HepG2 (cell line): Measurements from ENCODE around the gene SPNS2. TPM values are rescaled to one million over a fixed set of nuclear protein-coding genes. Genes with fewer than 3 reads are reported as not detected.

Source experiments
- ATF7 ChIP-seq, 2 experiments: fragments of 450-650 bp in 1 of 2; sonication (generic) in 1 of 2; formaldehyde crosslinking in 1 of 2; IDR thresholded peaks; 2 replicates each; pipeline versions ENCODE4 v1.4.0 to v1.6.1; 2016 to 2020; ENCODE audit warnings: antibody characterized with exemption in 1 of 2, mild to moderate bottlenecking in 1 of 2, missing genetic modification reagents in 1 of 2
- ATRX ChIP-seq: sonication (generic); formaldehyde crosslinking; IDR thresholded peaks from 2 replicates; pipeline ENCODE4 v1.4.0; 2020; ENCODE audit warnings: missing genetic modification reagents, borderline replicate concordance
- FOXP4 ChIP-seq: sonication (generic); formaldehyde crosslinking; IDR thresholded peaks from 2 replicates; pipeline ENCODE4 v1.4.0; 2020; ENCODE audit warnings: missing genetic modification reagents
- NPAS2 ChIP-seq: sonication (generic); formaldehyde crosslinking; IDR thresholded peaks from 2 replicates; pipeline ENCODE4 v1.8.0; 2022; ENCODE audit warnings: mild to moderate bottlenecking, missing genetic modification reagents, borderline replicate concordance
- TFDP2 ChIP-seq: sonication (generic); formaldehyde crosslinking; IDR thresholded peaks from 2 replicates; pipeline ENCODE4 v1.4.0; 2020; ENCODE audit warnings: missing genetic modification reagents
- THAP7 ChIP-seq: sonication (generic); formaldehyde crosslinking; IDR thresholded peaks from 2 replicates; pipeline ENCODE4 v1.8.1; 2023; ENCODE audit warnings: mild to moderate bottlenecking, missing genetic modification reagents
- ZBED4 ChIP-seq: sonication (generic); formaldehyde crosslinking; IDR thresholded peaks from 2 replicates; pipeline ENCODE4 v1.4.0; 2020; ENCODE audit warnings: missing genetic modification reagents, borderline replicate concordance
- ZBTB25 ChIP-seq: IDR thresholded peaks from 2 replicates; pipeline ENCODE4 v1.6.1; 2018; ENCODE audit warnings: missing genetic modification reagents
- ZHX2 ChIP-seq, 2 experiments: sonication (generic) in 1 of 2; formaldehyde crosslinking in 1 of 2; IDR thresholded peaks; 2 replicates each; pipeline versions ENCODE4 v1.6.1 to v1.9.0; 2014 to 2022; ENCODE audit warnings: antibody characterized with exemption in 1 of 2, borderline replicate concordance in 1 of 2, inconsistent platforms in 1 of 2, low read depth in 1 of 2, missing genetic modification reagents in 1 of 2
- polyA plus RNA-seq, 8 experiments: library from polyadenylated mRNA; depleted of rRNA in 3 of 8; stranded (reverse) in 7 of 8; unstranded in 1 of 8; fragments of >200 nt; fragmentation: Illumina TruSeq in 4 of 8; extraction: Trizol in 4 of 8; gene quantifications; 2 replicates each; pipeline versions ENCODE4 v1.2.1 to v1.2.3, GENCODE V29; 2011 to 2016; ENCODE audit warnings: low read depth in 4 of 8, missing spikeins in 1 of 8, mixed read lengths in 1 of 8; ENCODE audit not compliant: insufficient read depth in 1 of 8
- total RNA-seq, 5 experiments: library from RNA; depleted of rRNA; stranded (reverse); fragments of >200 nt; fragmentation: Illumina TruSeq; extraction: Trizol; gene quantifications; 2 replicates each; pipeline ENCODE4 v1.2.3, GENCODE V29; 2016; ENCODE audit warnings: low read depth in 1 of 5

The SPNS2 gene
- total and polyA plus RNA-seq, 2 of the 13 experiments (the other 11 are each of a cell fraction or from before 2014, with no cell fraction given) = 0.01 TPM; not detected in 1

GRCh38 chr17:4554997-4555799, 56.5 kb downstream of the SPNS2 start, which contains the start of gene MYBBP1A (continued):
- TF ChIP-seq ZBED4 (CRISPR knock-in tag) (0 out of 2 replicates have a peak, but pooled peaks have one; percentile 23), ZBTB25 (CRISPR knock-in tag) (peak; percentile 46; the same call in 1 of the 2 replicates), NPAS2 (no peak), TFDP2 (CRISPR knock-in tag) (peak; percentile 78), THAP7 (CRISPR knock-in tag) (no peak; the same call in 1 of the 2 replicates), ATRX (CRISPR knock-in tag) (no peak), FOXP4 (CRISPR knock-in tag) (peak; percentile 10; the same call in 1 of the 2 replicates), ATF7 (IDR thresholded peaks at IDR 0.05) (no peak), ATF7 (CRISPR knock-in tag; IDR thresholded peaks at IDR 0.05) (0 out of 2 replicates have a peak, but pooled peaks have one; percentile 65), ZHX2 (IDR thresholded peaks at IDR 0.05; ENCODE audit: low read depth) (no peak), ZHX2 (CRISPR knock-in tag; IDR thresholded peaks at IDR 0.05; ENCODE audit: borderline replicate concordance) (0 out of 2 replicates have a peak, but pooled peaks have one; percentile 28)
